KOPT-K1 (cell line): ENCODE measurements around the gene PDCD1.
"Not testable (repeated sequence)": the region's sequence is repeated elsewhere in the genome, so short reads cannot be mapped to it uniquely, and the experiment has no call there.

Source experiments
- H3K27ac ChIP-seq: fragments of 200-600 bp; sonication (generic); 2 replicates; pipeline ENCODE4 v1.5.1; 2016; ENCODE audit warnings: antibody characterized with exemption, mild to moderate bottlenecking, low read depth, low read length; ENCODE audit not compliant: poor library complexity, severe bottlenecking
- H3K36me3 ChIP-seq: fragments of 200-600 bp; sonication (generic); 2 replicates; pipeline ENCODE4 v1.5.1; 2017; ENCODE audit warnings: antibody characterized with exemption, mild to moderate bottlenecking, low read length, moderate library complexity; ENCODE audit not compliant: insufficient read depth
- H3K9me3 ChIP-seq: fragments of 200-600 bp; sonication (generic); 2 replicates; pipeline ENCODE4 v1.5.1; 2017; ENCODE audit warnings: antibody characterized with exemption, low read length, mild to moderate bottlenecking; ENCODE audit not compliant: insufficient read depth, poor library complexity, severe bottlenecking

PDCD1 gene

GRCh38 chr2:241823531-241824437 lies 34.9 kb downstream of the PDCD1 start:
- H3K36me3 ChIP-seq, H3K27ac ChIP-seq: not testable (repeated sequence)
- peaks cover 26% of the 10 kb centered on the region for H3K9me3 ChIP-seq

GRCh38 chr2:241822264-241822623 lies 36.5 kb downstream of the PDCD1 start:
- Histone ChIP-seq H3K27ac (no peak overlapping the region), H3K36me3 (no peaks in the 10 kb centered on the region), H3K9me3 (peaks cover 15% of the 10 kb centered on the region)

- no peak overlapping the region for H3K27ac ChIP-seq
- H3K9me3 ChIP-seq: peaks cover 9% of the 10 kb centered on the region
- no peaks in the 10 kb centered on the region for H3K36me3 ChIP-seq
Measured at GRCh38 chr2:241821460-241822263, 37.0 kb downstream of the PDCD1 start.

- Histone ChIP-seq H3K36me3 (no peaks in the 10 kb centered on the region), H3K9me3 (peaks cover 2% of the 10 kb centered on the region), H3K27ac (no peak overlapping the region)
Measured at GRCh38 chr2:241820625-241821384, 37.9 kb downstream of the PDCD1 start.

- not testable (repeated sequence) for H3K27ac ChIP-seq, H3K9me3 ChIP-seq, H3K36me3 ChIP-seq
Measured at GRCh38 chr2:241819947-241820624, 38.6 kb downstream of the PDCD1 start.

GRCh38 chr2:241818943-241819270 lies 39.8 kb downstream of the PDCD1 start:
- H3K27ac ChIP-seq: no peak overlapping the region
- H3K9me3 ChIP-seq: no peaks in the 10 kb centered on the region
- no peaks in the 10 kb centered on the region for H3K36me3 ChIP-seq

- Histone ChIP-seq H3K27ac (no peak overlapping the region), H3K36me3 (no peaks in the 10 kb centered on the region), H3K9me3 (no peaks in the 10 kb centered on the region)
Measured at GRCh38 chr2:241818229-241818942, 40.3 kb downstream of the PDCD1 start.

GRCh38 chr2:241817821-241818215 lies 40.9 kb downstream of the PDCD1 start:
- not testable (repeated sequence) for H3K36me3 ChIP-seq, H3K27ac ChIP-seq, H3K9me3 ChIP-seq

- H3K9me3 ChIP-seq: no peaks in the 10 kb centered on the region
- H3K27ac ChIP-seq: no peak overlapping the region
- no peaks in the 10 kb centered on the region for H3K36me3 ChIP-seq
Measured at GRCh38 chr2:241817126-241817820, 41.4 kb downstream of the PDCD1 start.

GRCh38 chr2:241816431-241817121 lies 42.1 kb downstream of the PDCD1 start:
- Histone ChIP-seq H3K36me3 (no peaks in the 10 kb centered on the region), H3K27ac (no peak overlapping the region), H3K9me3 (no peaks in the 10 kb centered on the region)

- Histone ChIP-seq H3K36me3 (no peaks in the 10 kb centered on the region), H3K9me3 (no peaks in the 10 kb centered on the region), H3K27ac (no peak overlapping the region)
Measured at GRCh38 chr2:241815477-241816430, 42.9 kb downstream of the PDCD1 start.

GRCh38 chr2:241814643-241815476 lies 43.8 kb downstream of the PDCD1 start:
- no peak overlapping the region for H3K27ac ChIP-seq
- H3K36me3 ChIP-seq: no peaks in the 10 kb centered on the region
- no peaks in the 10 kb centered on the region for H3K9me3 ChIP-seq
